ENCODE data around the gene SENP6.

GRCh38 chr6:75748003-75748742 is 146.5 kb downstream of the SENP6 start:
- TF ChIP-seq, protein P1, sequence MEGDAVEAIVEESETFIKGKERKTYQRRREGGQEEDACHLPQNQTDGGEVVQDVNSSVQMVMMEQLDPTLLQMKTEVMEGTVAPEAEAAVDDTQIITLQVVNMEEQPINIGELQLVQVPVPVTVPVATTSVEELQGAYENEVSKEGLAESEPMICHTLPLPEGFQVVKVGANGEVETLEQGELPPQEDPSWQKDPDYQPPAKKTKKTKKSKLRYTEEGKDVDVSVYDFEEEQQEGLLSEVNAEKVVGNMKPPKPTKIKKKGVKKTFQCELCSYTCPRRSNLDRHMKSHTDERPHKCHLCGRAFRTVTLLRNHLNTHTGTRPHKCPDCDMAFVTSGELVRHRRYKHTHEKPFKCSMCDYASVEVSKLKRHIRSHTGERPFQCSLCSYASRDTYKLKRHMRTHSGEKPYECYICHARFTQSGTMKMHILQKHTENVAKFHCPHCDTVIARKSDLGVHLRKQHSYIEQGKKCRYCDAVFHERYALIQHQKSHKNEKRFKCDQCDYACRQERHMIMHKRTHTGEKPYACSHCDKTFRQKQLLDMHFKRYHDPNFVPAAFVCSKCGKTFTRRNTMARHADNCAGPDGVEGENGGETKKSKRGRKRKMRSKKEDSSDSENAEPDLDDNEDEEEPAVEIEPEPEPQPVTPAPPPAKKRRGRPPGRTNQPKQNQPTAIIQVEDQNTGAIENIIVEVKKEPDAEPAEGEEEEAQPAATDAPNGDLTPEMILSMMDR (conservative IDR thresholded peaks at IDR 0.05) = no peak
- no peak for TF ChIP-seq ZFX (IDR thresholded peaks at IDR 0.05)
